GM12878 (cell line): ENCODE data around the gene ASIC4. TPM values are rescaled to one million over a fixed set of nuclear protein-coding genes. Genes with fewer than 3 reads are reported as not detected.

Experiments
- ATAC-seq: fragments of 200-7000 bp; cut with Tn5 transposase; 3 replicates; pipeline ENCODE4 v1.9.1; 2020; ENCODE audit warnings: mild to moderate bottlenecking, moderate library complexity
- BruUV-seq: library from RNA; stranded (reverse); fragments of 400-500 nt; replicated peaks from 2 replicates; lab custom pipeline; 2021; lab: Mats Ljungman, UMichigan
- CTCF ChIA-PET: fragments of 300-600 bp; sonication (Branson Sonifier 250); formaldehyde crosslinking; extraction: SDS; loops from one replicate; lab custom pipeline; 2021; ENCODE audit warnings: inconsistent platforms; lab: Yijun Ruan, JAX
- POLR2A ChIA-PET: fragments of 350-600 bp; formaldehyde crosslinking; extraction: SDS; loops from one replicate; lab custom pipeline; 2021; ENCODE audit warnings: inconsistent platforms; lab: Charles Lee
- RAD21 ChIA-PET: fragments of 300-600 bp; sonication (Branson Sonifier 250); formaldehyde crosslinking; loops from one replicate; lab custom pipeline; 2023; ENCODE audit warnings: antibody characterized with exemption; ENCODE audit not compliant: unreplicated experiment; lab: Charles Lee
- SMC1A ChIA-PET: fragments of 300-600 bp; sonication (Branson Sonifier 250); formaldehyde crosslinking; loops from one replicate; lab custom pipeline; 2023; ENCODE audit not compliant: unreplicated experiment, uncharacterized antibody; lab: Charles Lee
- DNase-seq: peaks from one replicate; pipeline ENCODE4 v3.0.0-alpha.2; 2011; ENCODE audit warnings: low read depth, low spot score
- FAIRE-seq: peaks from 3 replicates; lab custom pipeline; 2011; peaks lifted over from hg19 to GRCh38; lab: Jason Lieb, UNC
- H2AFZ ChIP-seq: 2 replicates; pipeline ENCODE4 v1.6.0; 2011; ENCODE audit warnings: low read depth, low read length, control low read depth; ENCODE audit not compliant: control insufficient read depth
- H3K27ac ChIP-seq: 2 replicates; pipeline ENCODE4 v1.5.1; 2011; ENCODE audit warnings: control low read depth; ENCODE audit not compliant: control insufficient read depth, insufficient read depth
- H3K27me3 ChIP-seq, 2 experiments: replicated peaks in 1 of 2; 2 replicates each; pipeline versions ENCODE4 v1.6.0 to v1.6.1; 2011; ENCODE audit warnings: low read length in 1 of 2; ENCODE audit not compliant: control insufficient read depth in 2 of 2, insufficient read depth in 2 of 2
- H3K36me3 ChIP-seq, 2 experiments: 2 replicates each; pipeline ENCODE4 v1.5.1; 2011; ENCODE audit warnings: low read length in 1 of 2; ENCODE audit not compliant: control insufficient read depth in 2 of 2, insufficient read depth in 2 of 2
- H3K4me1 ChIP-seq: 2 replicates; pipeline ENCODE4 v1.6.1; 2011; ENCODE audit warnings: mild to moderate bottlenecking, low read length, moderate library complexity, mixed read lengths; ENCODE audit not compliant: control insufficient read depth, insufficient read depth
- H3K4me2 ChIP-seq: 2 replicates; pipeline ENCODE4 v1.6.0; 2011; ENCODE audit warnings: control low read depth; ENCODE audit not compliant: control insufficient read depth, insufficient read depth
- H3K4me3 ChIP-seq: fragments of 200-600 bp; sonication (generic); 2 replicates; pipeline ENCODE4 v1.5.1; 2016
- H3K79me2 ChIP-seq: 2 replicates; pipeline ENCODE4 v1.6.0; 2011; ENCODE audit warnings: low read length; ENCODE audit not compliant: control insufficient read depth, insufficient read depth
- H3K9ac ChIP-seq: 2 replicates; pipeline ENCODE4 v1.8.0; 2011; ENCODE audit warnings: low read length, control low read depth, mixed read lengths; ENCODE audit not compliant: control insufficient read depth, insufficient read depth
- H3K9me3 ChIP-seq: replicated peaks from 3 replicates; pipeline ENCODE4 v1.5.1; 2011; ENCODE audit warnings: mild to moderate bottlenecking, low read length; ENCODE audit not compliant: control insufficient read depth, insufficient read depth
- H4K20me1 ChIP-seq: 2 replicates; pipeline ENCODE4 v1.6.0; 2011; ENCODE audit not compliant: control insufficient read depth, insufficient read depth
- BCLAF1 ChIP-seq: fragments of 450-650 bp; IDR thresholded peaks from 2 replicates; pipeline ENCODE4 v1.6.1; 2017; ENCODE audit warnings: antibody characterized with exemption, mild to moderate bottlenecking, moderate library complexity
- EED ChIP-seq: sonication (generic); IDR thresholded peaks from 2 replicates; pipeline ENCODE4 v1.6.1; 2016; ENCODE audit warnings: antibody characterized with exemption, low read depth
- ETV6 ChIP-seq, 2 experiments: fragments of 450-650 bp in 1 of 2; IDR thresholded peaks in 1 of 2; conservative IDR thresholded peaks in 1 of 2; 2 replicates each; pipeline ENCODE4 v1.6.1; 2014; ENCODE audit warnings: antibody characterized with exemption in 1 of 2, borderline replicate concordance in 1 of 2, low read depth in 1 of 2, mild to moderate bottlenecking in 1 of 2, moderate library complexity in 1 of 2
- EZH2 ChIP-seq: IDR thresholded peaks from 2 replicates; pipeline ENCODE4 v1.6.1; 2012; ENCODE audit warnings: low read depth, mild to moderate bottlenecking, control low read depth, inconsistent platforms, low read length, borderline replicate concordance; ENCODE audit not compliant: control insufficient read depth
- FOXM1 ChIP-seq: IDR thresholded peaks from 2 replicates; pipeline ENCODE4 v1.6.1; 2012; ENCODE audit warnings: low read depth, mild to moderate bottlenecking, inconsistent platforms, low read length, moderate library complexity
- HCFC1 ChIP-seq: fragments of 150-350 bp; IDR thresholded peaks from 2 replicates; pipeline ENCODE4 v1.6.1; 2014; ENCODE audit warnings: low read length
- HDAC2 ChIP-seq: fragments of 200-600 bp; sonication (generic); IDR thresholded peaks from 2 replicates; pipeline ENCODE4 v1.6.1; 2017
- IKZF2 ChIP-seq, 2 experiments: fragments of 450-650 bp; IDR thresholded peaks; 2 replicates each; pipeline ENCODE4 v1.6.1; 2017; ENCODE audit warnings: mild to moderate bottlenecking in 2 of 2, moderate library complexity in 2 of 2
- LARP7 ChIP-seq: fragments of 450-650 bp; IDR thresholded peaks from 2 replicates; pipeline ENCODE4 v1.6.1; 2017; ENCODE audit warnings: mild to moderate bottlenecking
- MYB ChIP-seq: fragments of 150-350 bp; IDR thresholded peaks from 2 replicates; pipeline ENCODE4 v1.6.1; 2014; ENCODE audit warnings: mild to moderate bottlenecking, low read depth, low read length, borderline replicate concordance
- MYC ChIP-seq: IDR thresholded peaks from 2 replicates; pipeline ENCODE4 v1.6.1; 2011; ENCODE audit warnings: mild to moderate bottlenecking, low read length, moderate library complexity, inconsistent platforms; ENCODE audit not compliant: insufficient read depth, insufficient replicate concordance, insufficient read length, severe bottlenecking
- NFYB ChIP-seq: IDR thresholded peaks from 2 replicates; pipeline ENCODE4 v1.6.1; 2011; ENCODE audit warnings: low read depth, mild to moderate bottlenecking, low read length, improper control_type of control experiment, moderate library complexity; ENCODE audit not compliant: insufficient read depth
- NRF1 ChIP-seq: conservative IDR thresholded peaks from 2 replicates; pipeline ENCODE4 v1.6.1; 2011; ENCODE audit warnings: mild to moderate bottlenecking, low read depth, low read length, improper control_type of control experiment
- RELA ChIP-seq: fragments of 450-650 bp; IDR thresholded peaks from 2 replicates; pipeline ENCODE4 v1.8.0; 2014; ENCODE audit warnings: borderline replicate concordance; ENCODE audit not compliant: partially characterized antibody
- RUNX3 ChIP-seq: IDR thresholded peaks from 2 replicates; pipeline ENCODE4 v1.6.1; 2012; ENCODE audit warnings: low read length, inconsistent platforms
- SUZ12 ChIP-seq: fragments of 200-600 bp; sonication (generic); IDR thresholded peaks from one replicate; pipeline ENCODE4 v1.6.1; 2018; ENCODE audit warnings: antibody characterized with exemption, mild to moderate bottlenecking; ENCODE audit not compliant: unreplicated experiment
- TARDBP ChIP-seq: IDR thresholded peaks from 2 replicates; pipeline ENCODE4 v1.6.1; 2016; ENCODE audit warnings: borderline replicate concordance
- USF2 ChIP-seq: IDR thresholded peaks from 2 replicates; pipeline ENCODE4 v1.6.1; 2011; ENCODE audit warnings: low read depth, low read length, improper control_type of control experiment, borderline replicate concordance
- ZNF24 ChIP-seq: fragments of 450-650 bp; IDR thresholded peaks from 2 replicates; pipeline ENCODE4 v1.6.1; 2017; ENCODE audit warnings: antibody characterized with exemption, mild to moderate bottlenecking
- ZNF622 ChIP-seq: fragments of 450-650 bp; IDR thresholded peaks from 2 replicates; pipeline ENCODE4 v1.6.1; 2017; ENCODE audit warnings: mild to moderate bottlenecking, inconsistent platforms
- WGBS: methylation state at CpG from one replicate; pipeline ENCODE4 v1.1.6; 2016; ENCODE audit warnings: low lambda C conversion rate; ENCODE audit not compliant: insufficient replicate concordance, insufficient coverage; ENCODE audit errors: missing lambda C conversion rate; 5-methylcytosine and 5-hydroxymethylcytosine counted together
- in situ Hi-C: fragments of 300-500 bp; cut with MboI; formaldehyde crosslinking; loops from 9 replicates; pipeline ENCODE4 v1.14.3; 2018; ENCODE audit warnings: mixed read lengths
- intact Hi-C: fragments of 100-400 bp; cut with micrococcal nuclease; formaldehyde crosslinking; loops from one replicate; pipeline ENCODE4 v1.14.2; 2022; ENCODE audit not compliant: unreplicated experiment
- polyA plus RNA-seq, 11 experiments: library from polyadenylated mRNA; depleted of rRNA in 4 of 11; unstranded in 6 of 11; stranded (reverse) in 5 of 11; fragments of >200 nt; fragmentation: Nextera tagmentation in 4 of 11; fragmentation: Illumina TruSeq in 1 of 11; extraction: Ambion mirVana in 4 of 11; extraction: Trizol in 1 of 11; gene quantifications; 1 replicate in 1 of 11; 2 replicates in 10 of 11; pipeline versions ENCODE4 v1.2.1 to v1.2.3, GENCODE V29; 2011 to 2016; ENCODE audit warnings: inconsistent platforms in 2 of 11, missing spikeins in 2 of 11, low read depth in 1 of 11
- total RNA-seq, 4 experiments: library from RNA; depleted of rRNA in 3 of 4; stranded (reverse); fragments of >200 nt in 3 of 4; fragmentation: Illumina TruSeq in 1 of 4; extraction: Trizol in 1 of 4; gene quantifications; 2 replicates each; pipeline versions ENCODE4 v1.2.1 to v1.2.3, GENCODE V29; 2013 to 2021

Gene ASIC4
- total and polyA plus RNA-seq, 10 of the 15 experiments (the other 5 are each of a cell fraction or from before 2014, with no cell fraction given): 0.01 TPM; not detected in 9

GRCh38 chr2:219543596-219544358 is 29.5 kb downstream of the ASIC4 start, which contains the start of the genes CHPF and TMEM198:
Gene CHPF, minus strand, starts transcription at chr2:219543809. Its CDS starts 271 bp downstream, at chr2:219543538.
Gene TMEM198, plus strand, starts transcription at chr2:219544028. Its CDS starts 700 bp downstream, at chr2:219544728.
- in situ Hi-C loops (loop anchor here (5.0 kb wide), 1 partner anchor 144 kb away; no protein-coding TSS in a partner anchor), intact Hi-C loops (no loop called here)
- H4K20me1 ChIP-seq: no peaks in the 10 kb centered on the region; the same call in 1 of the 2 replicates
- H3K4me1 ChIP-seq: peaks cover 3% of the 10 kb centered on the region; the same call in 1 of the 2 replicates
- peak within 1 kb of the TSS; percentile 81 for H3K4me2 ChIP-seq
- POLR2A ChIA-PET: interaction anchor here (0.6 to 1.3 kb wide), 3 partner anchors 45 to 146 kb away, joined by 3 to 5 read pairs (median 3); partner anchors contain the start of genes GMPPA and STK11IP
- peak within 1 kb of the TSS; percentile 69 for H3K4me3 ChIP-seq
- no peaks in the 10 kb centered on the region for H3K79me2 ChIP-seq
- H3K9me3 ChIP-seq: no peaks in the 10 kb centered on the region
- CTCF ChIA-PET: interaction anchor here (0.7 to 4.5 kb wide), 9 partner anchors 9 to 146 kb away, joined by 3 to 68 read pairs (median 4); partner anchors contain the start of gene GMPPA
- peak within 1 kb of the TSS; percentile 62 for H2AFZ ChIP-seq
- FAIRE-seq (peak; percentile 72), ATAC-seq (peak; percentile 85), DNase-seq (peak; percentile 69)
- SMC1A ChIA-PET: interaction anchor here (0.9 to 1.3 kb wide), 4 partner anchors 14 to 145 kb away, joined by 3 read pairs; no protein-coding TSS in a partner anchor
- WGBS: 1% methylated on average over 37 of the region's 75 CpGs
- RAD21 ChIA-PET: interaction anchor here (0.6 to 3.6 kb wide), 6 partner anchors 45 to 146 kb away, joined by 3 to 20 read pairs (median 4); partner anchors contain the start of genes GMPPA and STK11IP
- H3K27ac ChIP-seq: no peak within 1 kb of the TSS
- peaks cover 0 to 7% of the 10 kb centered on the region in 2 experiments; a peak in 2 of 4 replicates for H3K27me3 ChIP-seq
- no TSS peak for BruUV-seq
- H3K36me3 ChIP-seq: no peaks in the 10 kb centered on the region; a peak in 1 of 4 replicates
- peak within 1 kb of the TSS; percentile 44; the same call in 1 of the 2 replicates for H3K9ac ChIP-seq
- TF ChIP-seq EED (no peak), ZNF24 (no peak), HDAC2 (no peak), HCFC1 (no peak; the same call in 1 of the 2 replicates), FOXM1 (no peak), LARP7 (no peak; the same call in 1 of the 2 replicates), TARDBP (no peak), IKZF2 (IDR thresholded peaks at IDR 0.05) (no peak), ZNF622 (no peak), MYC (no peak), RUNX3 (no peak), SUZ12 (no peak), ETV6 (conservative IDR thresholded peaks at IDR 0.05 in 1 of 2, IDR thresholded peaks at IDR 0.05 in 1 of 2; ENCODE audit: borderline replicate concordance in 1 of 2, low read depth in 1 of 2) (no peak), BCLAF1 (no peak), NFYB (peak; percentile 33; the same call in 1 of the 2 replicates), USF2 (no peak), MYB (no peak), RELA (peak; percentile 42), EZH2 (no peak), NRF1 (no peak)
